ENCODE results near the gene EHMT1. TPM values are rescaled to one million over a fixed set of nuclear protein-coding genes. Genes with fewer than 3 reads are reported as not detected.
A peak's percentile ranks its signal among the peaks of the same experiment; 100 is the strongest.

The EHMT1 gene
- total RNA-seq, 1 experiment from 2014 or later = 112 TPM

GRCh38 chr9:137879566-137880150 is 260.9 kb downstream of the EHMT1 start:
- TF ChIP-seq, protein P1, sequence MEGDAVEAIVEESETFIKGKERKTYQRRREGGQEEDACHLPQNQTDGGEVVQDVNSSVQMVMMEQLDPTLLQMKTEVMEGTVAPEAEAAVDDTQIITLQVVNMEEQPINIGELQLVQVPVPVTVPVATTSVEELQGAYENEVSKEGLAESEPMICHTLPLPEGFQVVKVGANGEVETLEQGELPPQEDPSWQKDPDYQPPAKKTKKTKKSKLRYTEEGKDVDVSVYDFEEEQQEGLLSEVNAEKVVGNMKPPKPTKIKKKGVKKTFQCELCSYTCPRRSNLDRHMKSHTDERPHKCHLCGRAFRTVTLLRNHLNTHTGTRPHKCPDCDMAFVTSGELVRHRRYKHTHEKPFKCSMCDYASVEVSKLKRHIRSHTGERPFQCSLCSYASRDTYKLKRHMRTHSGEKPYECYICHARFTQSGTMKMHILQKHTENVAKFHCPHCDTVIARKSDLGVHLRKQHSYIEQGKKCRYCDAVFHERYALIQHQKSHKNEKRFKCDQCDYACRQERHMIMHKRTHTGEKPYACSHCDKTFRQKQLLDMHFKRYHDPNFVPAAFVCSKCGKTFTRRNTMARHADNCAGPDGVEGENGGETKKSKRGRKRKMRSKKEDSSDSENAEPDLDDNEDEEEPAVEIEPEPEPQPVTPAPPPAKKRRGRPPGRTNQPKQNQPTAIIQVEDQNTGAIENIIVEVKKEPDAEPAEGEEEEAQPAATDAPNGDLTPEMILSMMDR (conservative IDR thresholded peaks at IDR 0.05) = no peak
- peaks cover 5 to 25% (median 16%) of the 10 kb centered on the region in 3 experiments for H3K36me3 Mint-ChIP-seq (ENCODE audit: insufficient read depth in 1 of 3, low read depth in 3 of 3)
- WGBS (ENCODE audit: extremely low coverage, insufficient read length, low lambda C conversion rate) = no CpG with 5 or more reads among the region's 8 CpGs
- DNase-seq = no peak
- Histone ChIP-seq H3K9ac (ENCODE audit: extremely low read depth, insufficient read length, low read length) (no peak overlapping the region), H2AK5ac (ENCODE audit: insufficient read length, low read length) (no peak overlapping the region), H2BK20ac (ENCODE audit: low read depth, low read length, poor library complexity, severe bottlenecking) (no peak overlapping the region), H2AFZ (ENCODE audit: low read length) (no peak overlapping the region), H4K5ac (ENCODE audit: insufficient read length, low read depth, low read length) (no peak overlapping the region), H3K4ac (ENCODE audit: low read depth, low read length) (no peak overlapping the region), H3K27me3 (ENCODE audit: insufficient read depth, low read length) (no peaks in the 10 kb centered on the region; the same call in 1 of the 2 replicates), H4K8ac (replicated peaks; ENCODE audit: insufficient read length, low read depth, low read length) (no peak overlapping the region), H3K14ac (ENCODE audit: insufficient read depth, low read length) (no peak overlapping the region), H4K91ac (ENCODE audit: insufficient read length, low read depth, low read length) (no peak overlapping the region), H3T11ph (ENCODE audit: low read length) (no peak overlapping the region), H2BK15ac (ENCODE audit: low read depth, low read length) (no peak overlapping the region), H3K56ac (ENCODE audit: insufficient read length, low read depth, low read length) (no peak overlapping the region), H3K79me1 (ENCODE audit: insufficient read depth, low read depth, low read length, poor library complexity, severe bottlenecking) (no peaks in the 10 kb centered on the region), H3K4me1 (ENCODE audit: insufficient read depth, low read length) (no peaks in the 10 kb centered on the region), H2BK5ac (ENCODE audit: insufficient read length, low read length) (no peak overlapping the region), H3K79me2 (ENCODE audit: insufficient read depth, low read length) (no peaks in the 10 kb centered on the region), H2BK12ac (ENCODE audit: insufficient read length, low read depth, low read length) (no peak overlapping the region), H3K4me2 (ENCODE audit: insufficient read depth, insufficient read length, low read length) (no peak overlapping the region), H3K23me2 (ENCODE audit: insufficient read length, low read depth, low read length, poor library complexity, severe bottlenecking) (no peaks in the 10 kb centered on the region), H4K20me1 (ENCODE audit: control insufficient read depth, insufficient read depth, insufficient read length) (no peaks in the 10 kb centered on the region), H3K27ac (ENCODE audit: insufficient read length, low read depth, low read length) (no peak overlapping the region), H3K9me3 (ENCODE audit: control insufficient read depth, low read depth, low read length) (no peaks in the 10 kb centered on the region), H3K23ac (ENCODE audit: insufficient read length, low read depth, low read length) (no peak overlapping the region), H3K18ac (ENCODE audit: insufficient read length, low read depth, low read length) (no peak overlapping the region), H2BK120ac (ENCODE audit: low read depth, low read length, poor library complexity, severe bottlenecking) (no peak overlapping the region)
- peaks cover 0 to 3% of the 10 kb centered on the region in 2 experiments; a peak in 2 of 5 replicates for H3K9me3 Mint-ChIP-seq
- peak overlapping the region in 1 of 2 experiments; percentile 53; a peak in 2 of 5 replicates for H3K4me3 Mint-ChIP-seq
- H3K27me3 Mint-ChIP-seq (ENCODE audit: low read depth) = peaks cover 23% of the 10 kb centered on the region
- no peaks in the 10 kb centered on the region for H3K4me1 Mint-ChIP-seq
- H3K27ac Mint-ChIP-seq = no peak overlapping the region

Data from H9 (cell line).